ENCODE measurements around the gene SV2C.
"Not testable (repeated sequence)": the region's sequence is repeated elsewhere in the genome, so short reads cannot be mapped to it uniquely, and the experiment has no call there.

SV2C gene

DNA sequence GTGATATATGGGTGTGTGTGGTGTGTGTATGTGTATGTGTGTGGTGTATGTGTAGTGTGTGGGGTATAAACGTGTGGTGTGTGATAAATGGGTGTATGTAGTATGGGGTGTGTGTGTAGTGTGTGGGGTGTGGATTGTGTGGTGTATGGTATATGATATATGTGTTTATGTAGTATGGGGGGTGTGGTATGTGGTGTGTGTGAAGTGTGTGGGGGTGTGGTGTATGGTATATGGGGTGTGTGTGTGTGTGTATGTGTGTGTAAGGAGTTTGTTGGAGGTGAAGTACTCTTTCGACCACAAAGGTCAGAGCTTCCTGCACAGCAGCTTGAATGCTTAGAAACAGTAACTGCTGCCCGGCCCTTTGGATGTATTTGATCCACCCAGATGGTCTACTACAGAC lies 174.7 kb downstream of the SV2C start:
- no peak for DNase-seq

DNA sequence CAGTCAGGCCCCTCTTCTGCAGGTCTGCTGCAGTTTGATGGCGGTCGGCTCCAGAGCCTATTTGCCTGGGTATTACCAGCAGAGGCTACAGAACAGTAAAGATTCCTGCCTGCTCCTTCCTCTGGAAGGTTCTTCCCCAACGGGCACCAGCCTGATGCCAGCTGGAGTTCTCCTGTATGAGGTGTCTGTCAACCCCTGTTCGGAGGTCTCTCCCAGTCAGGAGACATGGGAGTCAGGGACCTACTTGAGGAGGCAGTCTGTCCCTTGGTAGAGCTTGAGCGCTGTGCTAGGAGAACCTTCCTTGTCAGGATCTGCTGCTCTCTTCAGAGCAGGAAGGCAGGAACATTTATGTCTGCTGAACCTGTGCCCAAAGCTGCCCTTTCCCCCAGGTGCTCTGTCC lies 181.5 kb downstream of the SV2C start:
- DNase-seq: no peak

DNA sequence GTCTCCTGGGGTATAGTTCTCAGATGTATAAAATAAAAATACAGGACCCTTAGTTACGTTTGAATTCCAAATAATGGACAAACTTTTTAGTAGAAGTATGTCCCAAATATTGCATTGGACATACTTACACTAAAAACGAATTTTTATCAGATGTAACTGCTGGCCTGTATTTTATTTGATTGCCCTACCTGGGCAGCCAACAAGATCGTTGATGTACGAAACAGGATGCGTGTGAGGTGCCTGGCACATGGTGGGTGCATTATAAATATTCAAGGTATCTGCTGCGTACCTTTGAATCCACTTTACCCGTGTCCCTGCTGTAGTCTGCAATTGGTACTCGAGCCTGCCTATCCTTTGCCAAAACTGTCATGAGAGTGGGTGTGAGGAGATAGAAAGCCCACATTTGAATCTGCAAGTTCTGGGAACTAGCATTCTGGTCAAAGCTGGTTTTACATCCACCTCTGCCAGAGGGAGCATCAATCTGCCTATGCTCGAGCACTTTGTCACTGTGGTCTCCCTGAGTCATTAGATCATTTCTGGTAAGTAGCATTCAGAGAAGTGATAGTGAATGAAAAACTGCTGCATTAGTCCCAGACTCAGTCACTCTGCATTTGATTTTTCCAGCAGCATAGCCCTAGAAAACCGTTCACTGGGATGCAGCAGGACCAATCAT lies 186.2 kb downstream of the SV2C start:
- no peak for DNase-seq

DNA sequence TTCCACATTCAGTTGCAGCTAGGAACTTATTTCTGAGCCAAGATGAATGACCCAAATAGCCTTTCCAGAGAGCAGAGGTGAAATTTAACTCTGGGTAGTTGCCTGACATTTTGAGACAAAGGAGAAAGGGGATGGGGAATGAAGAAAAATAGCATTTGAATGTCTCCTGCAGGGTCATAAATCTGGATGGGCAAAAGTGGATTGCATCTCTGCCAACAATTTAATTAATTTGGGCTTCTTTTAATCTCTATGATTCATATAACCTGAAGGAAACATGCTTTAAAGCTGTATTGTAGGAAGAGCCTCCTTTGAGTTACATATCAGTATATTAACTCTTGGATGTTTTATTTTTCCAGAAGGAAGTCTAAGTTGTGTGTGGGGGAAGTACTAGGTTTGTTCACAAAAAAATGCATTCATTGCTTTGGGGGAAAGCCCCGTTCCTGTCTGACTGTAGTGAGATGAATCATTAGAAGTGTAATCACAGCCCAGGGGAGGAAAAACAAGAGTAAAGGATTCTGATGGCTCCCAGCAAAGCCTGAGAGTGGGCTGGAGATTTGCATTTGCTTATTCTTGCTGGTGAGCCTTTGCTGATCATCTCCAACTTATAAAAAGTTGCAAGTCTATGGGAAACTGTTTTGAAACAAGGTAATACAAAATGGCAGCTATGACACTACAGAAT lies 186.9 kb downstream of the SV2C start:
- DNase-seq: no peak

GRCh38 chr5:76271836-76272235 lies 188.7 kb downstream of the SV2C start:
- no peak for DNase-seq

DNA sequence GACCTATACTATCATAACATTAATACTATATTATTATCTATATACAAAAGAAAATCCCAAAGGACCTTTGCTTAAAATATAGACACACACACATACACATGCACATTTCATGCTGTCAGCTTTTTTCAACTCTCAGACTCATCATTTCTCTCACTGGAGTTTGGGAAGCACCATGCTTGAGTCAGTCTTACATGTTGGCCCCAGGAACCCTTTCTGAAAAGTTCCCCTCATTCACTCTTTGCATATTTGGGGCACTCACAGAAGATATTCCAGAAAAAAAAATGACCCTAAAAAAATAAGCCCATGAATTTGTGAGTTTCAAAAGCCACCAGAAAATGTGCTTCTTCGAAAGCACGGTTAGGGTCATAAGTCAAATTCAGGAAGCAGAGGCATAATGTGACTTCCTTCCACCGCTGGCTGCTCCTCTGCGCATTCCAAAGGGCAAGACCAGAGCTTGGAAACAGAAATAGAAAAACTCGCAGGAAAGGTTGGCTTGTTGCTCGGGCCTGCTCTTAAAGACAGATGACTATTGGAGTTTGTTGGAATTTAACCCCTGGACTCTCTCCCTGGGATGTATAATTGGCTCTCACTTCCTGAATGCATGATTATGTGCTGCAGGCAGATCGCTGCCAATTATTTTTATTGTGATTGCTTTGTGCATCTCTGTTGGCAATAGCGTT lies 190.2 kb downstream of the SV2C start:
- no peak for DNase-seq

DNA sequence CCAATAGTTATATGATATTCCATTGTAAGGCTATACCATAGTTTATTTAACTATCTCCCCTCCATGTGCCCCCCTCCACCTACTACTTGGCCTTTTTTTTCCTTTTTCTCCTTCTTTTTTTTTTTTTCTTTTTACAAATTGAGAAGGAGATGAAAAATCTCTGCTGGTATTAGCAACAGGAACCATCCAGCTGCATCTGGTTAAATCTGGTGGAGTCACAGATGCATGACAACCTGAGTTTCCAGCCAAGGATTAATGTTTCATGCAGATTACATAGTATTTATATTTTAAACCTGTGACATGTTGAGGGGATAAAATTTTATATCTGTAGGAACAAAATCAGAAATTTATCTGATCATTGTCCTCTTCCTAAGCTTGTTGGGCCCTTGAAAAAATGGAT lies 191.4 kb downstream of the SV2C start:
- no peak for DNase-seq

GRCh38 chr5:76277736-76278135 lies 194.6 kb downstream of the SV2C start:
- DNase-seq: no peak

- DNase-seq: no peak
Measured at GRCh38 chr5:76278261-76278789, 195.1 kb downstream of the SV2C start.

- no peak for DNase-seq
Measured at GRCh38 chr5:76280494-76280893, 197.3 kb downstream of the SV2C start.

- no peak for DNase-seq
Measured at GRCh38 chr5:76283670-76284069, 200.5 kb downstream of the SV2C start.

DNA sequence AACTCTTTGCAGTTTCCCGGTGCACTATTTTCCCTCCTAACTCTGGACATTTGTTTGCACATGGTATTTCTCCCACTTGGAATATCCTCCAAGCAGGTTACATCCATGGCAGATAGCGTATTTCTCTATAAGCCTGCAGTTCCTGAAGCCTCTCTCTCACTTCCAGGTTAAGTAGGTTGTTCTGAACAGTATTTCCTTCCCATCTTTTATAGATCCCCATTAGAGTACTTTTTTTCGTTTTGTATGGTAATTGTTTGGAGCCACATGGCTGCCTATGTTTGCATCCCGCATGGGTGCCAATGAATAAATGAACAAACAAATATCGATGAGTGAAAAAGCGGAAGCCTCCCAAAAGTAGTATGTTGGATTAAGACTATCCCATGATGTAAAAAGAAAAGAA lies 206.5 kb downstream of the SV2C start:
- DNase-seq: no peak

- no peak for DNase-seq
Measured at GRCh38 chr5:76290321-76290757, 207.2 kb downstream of the SV2C start.

GRCh38 chr5:76291305-76292077 lies 208.3 kb downstream of the SV2C start:
- DNase-seq: no peak

DNA sequence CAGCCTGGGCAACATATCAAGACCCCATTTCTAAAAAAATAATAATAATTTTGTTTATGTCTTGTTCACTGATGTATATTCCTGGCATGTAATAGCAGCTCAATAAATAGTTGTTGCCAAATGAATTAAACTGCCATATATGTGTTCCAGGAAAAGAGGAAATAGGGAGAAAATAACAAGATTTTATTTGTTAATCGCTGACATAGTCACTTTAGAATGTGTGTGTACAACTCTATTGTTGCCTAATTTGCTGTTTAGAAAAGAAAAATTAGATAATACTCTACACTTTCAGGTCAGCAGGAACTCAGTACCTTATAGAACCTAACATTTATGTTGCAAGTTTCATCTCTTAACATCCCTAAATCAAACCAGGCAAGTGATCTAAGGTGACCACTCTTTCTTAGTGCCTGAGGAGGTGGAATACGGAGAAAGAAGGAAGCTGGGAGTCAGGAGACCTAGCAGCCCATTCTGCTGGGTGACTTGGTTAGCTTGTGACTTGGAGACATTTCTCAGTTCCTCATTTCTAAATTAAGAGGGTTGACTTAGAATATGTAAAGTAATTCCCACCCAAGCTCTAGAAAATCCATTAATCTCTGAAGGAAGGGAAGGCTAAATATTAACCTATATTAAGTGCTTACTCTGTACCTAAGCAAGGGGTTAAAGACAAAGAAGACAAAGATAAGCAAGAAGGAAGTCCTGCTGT lies 209.6 kb downstream of the SV2C start:
- DNase-seq: no peak

- DNase-seq: peak; percentile 6
Measured at GRCh38 chr5:76294573-76294972, 211.4 kb downstream of the SV2C start.

GRCh38 chr5:76298852-76299251 lies 215.7 kb downstream of the SV2C start:
- no peak for DNase-seq

DNA sequence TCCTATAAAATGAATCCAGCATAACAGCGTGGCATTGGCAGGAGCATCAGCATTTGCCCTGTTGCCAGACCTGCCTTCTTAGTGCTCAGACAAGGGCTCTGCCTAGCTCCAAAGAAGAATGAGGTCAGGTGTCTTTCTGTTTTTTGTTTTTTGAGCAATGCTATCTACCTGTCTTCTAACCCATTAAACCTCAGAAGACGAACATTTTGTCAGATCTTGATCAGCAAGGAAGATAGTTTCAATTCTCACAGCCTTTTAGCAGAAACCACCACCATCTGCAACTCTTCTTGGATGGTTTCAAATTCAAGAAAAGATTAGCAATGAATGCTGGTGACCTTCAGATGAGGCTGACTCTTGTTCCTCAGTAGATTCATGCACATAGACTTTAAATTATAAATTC lies 216.4 kb downstream of the SV2C start:
- DNase-seq: no peak

- not testable (repeated sequence) for DNase-seq
Measured at GRCh38 chr5:76301932-76302331, 218.7 kb downstream of the SV2C start.

DNA sequence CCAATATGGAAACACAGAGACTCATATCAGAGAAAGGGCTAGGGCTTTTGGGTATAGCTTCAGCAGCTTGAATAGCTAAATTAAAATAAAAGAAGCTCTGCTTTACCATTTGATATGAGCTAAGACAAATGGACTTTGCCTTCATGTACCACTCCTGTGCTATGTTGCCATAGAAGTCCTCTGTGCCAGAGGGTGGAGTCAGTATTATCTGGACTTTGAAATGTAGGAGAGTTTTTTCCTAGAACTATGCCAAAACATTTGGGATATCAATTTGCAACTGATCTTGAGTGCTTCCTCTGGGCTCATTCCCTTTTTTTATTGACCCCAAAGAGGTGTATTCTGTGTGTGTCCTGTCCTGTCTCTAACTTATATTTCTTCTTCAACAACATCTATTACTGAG lies 219.5 kb downstream of the SV2C start:
- DNase-seq: not testable (repeated sequence)

DNA sequence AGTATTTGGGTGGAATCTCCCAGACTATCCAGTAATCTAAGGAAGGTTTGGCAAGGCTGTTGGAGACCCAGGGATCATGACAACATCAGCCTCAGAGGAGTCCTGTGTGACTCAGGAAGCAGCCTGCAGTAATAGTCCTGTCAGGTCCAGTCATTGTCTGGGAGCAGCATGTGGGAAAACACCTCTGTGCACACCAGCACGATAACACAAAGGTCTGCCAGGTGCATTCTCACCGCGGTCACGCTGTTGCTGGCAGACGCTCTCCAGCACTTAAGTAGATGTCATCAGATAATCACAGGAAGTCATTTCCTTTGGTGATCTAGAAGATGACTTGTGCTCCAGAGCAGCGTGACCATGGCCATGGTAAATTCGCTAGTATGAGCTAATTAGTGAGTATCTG lies 220.7 kb downstream of the SV2C start:
- DNase-seq: no peak

DNA sequence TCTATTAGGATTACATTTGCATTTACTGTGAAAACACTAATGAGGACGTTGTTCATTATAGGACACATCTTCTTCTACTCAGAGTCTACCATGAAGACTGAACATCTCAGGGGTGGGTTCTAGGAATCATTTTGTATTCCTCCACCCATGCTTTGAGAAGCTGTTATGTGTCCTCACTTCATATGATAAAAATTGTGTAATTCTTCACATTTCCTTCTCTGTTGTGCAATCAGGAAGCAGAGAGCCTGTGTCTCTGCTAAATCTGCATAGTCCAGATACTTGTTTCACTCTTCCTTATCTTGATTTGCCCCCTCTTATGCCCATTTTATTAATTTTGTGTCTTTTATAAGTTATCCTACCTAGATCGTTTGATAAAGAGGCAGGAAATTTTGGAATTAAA lies 222.1 kb downstream of the SV2C start:
- DNase-seq: peak; percentile 52

- DNase-seq: no peak
Measured at GRCh38 chr5:76305775-76306174, 222.6 kb downstream of the SV2C start.

Measured in GF-D8 (cell line).